Mesenchymal stem cell (in vitro differentiated cells and primary cell): Measurements from ENCODE around the gene PHKB.

Source experiments
- DNase-seq: peaks from one replicate; pipeline ENCODE4 v3.0.0-alpha.2; 2013
- H2AFZ ChIP-seq: one replicate; pipeline ENCODE4 v1.6.1; 2013; ENCODE audit warnings: low read depth, mild to moderate bottlenecking, control low read depth, inconsistent platforms, low read length, moderate library complexity
- H2AK5ac ChIP-seq: 2 replicates; pipeline ENCODE4 v1.6.1; 2013; ENCODE audit warnings: low read length, moderate library complexity, mild to moderate bottlenecking, inconsistent platforms; ENCODE audit not compliant: severe bottlenecking
- H2BK120ac ChIP-seq: one replicate; pipeline ENCODE4 v1.6.1; 2013; ENCODE audit warnings: low read depth, mild to moderate bottlenecking, inconsistent platforms, low read length, moderate library complexity
- H2BK12ac ChIP-seq, 2 experiments: one replicate each; pipeline ENCODE4 v1.6.1; 2013; ENCODE audit warnings: inconsistent platforms in 2 of 2, low read length in 2 of 2, mild to moderate bottlenecking in 2 of 2, moderate library complexity in 2 of 2, control low read depth in 1 of 2
- H2BK15ac ChIP-seq: one replicate; pipeline ENCODE4 v1.6.1; 2013; ENCODE audit warnings: mild to moderate bottlenecking, low read depth, inconsistent platforms; ENCODE audit not compliant: poor library complexity, severe bottlenecking
- H2BK5ac ChIP-seq: 2 replicates; pipeline ENCODE4 v1.6.1; 2013; ENCODE audit warnings: low read depth, mild to moderate bottlenecking, low read length, control low read depth, inconsistent platforms; ENCODE audit not compliant: poor library complexity, severe bottlenecking
- H3K14ac ChIP-seq, 2 experiments: one replicate each; pipeline ENCODE4 v1.6.1; 2013; ENCODE audit warnings: inconsistent platforms in 2 of 2, low read length in 2 of 2, control low read depth in 1 of 2, mild to moderate bottlenecking in 1 of 2, moderate library complexity in 1 of 2
- H3K18ac ChIP-seq, 2 experiments: one replicate each; pipeline ENCODE4 v1.6.1; 2013; ENCODE audit warnings: inconsistent platforms in 2 of 2, low read length in 2 of 2, control low read depth in 1 of 2, low read depth in 1 of 2, mild to moderate bottlenecking in 1 of 2
- H3K23ac ChIP-seq, 2 experiments: one replicate each; pipeline ENCODE4 v1.6.1; 2013; ENCODE audit warnings: inconsistent platforms in 2 of 2, low read length in 2 of 2, mild to moderate bottlenecking in 2 of 2, moderate library complexity in 2 of 2, control low read depth in 1 of 2
- H3K27ac ChIP-seq: 2 replicates; pipeline ENCODE4 v1.5.1; 2013; ENCODE audit warnings: mild to moderate bottlenecking, moderate library complexity, low read length, control low read depth, inconsistent platforms; ENCODE audit not compliant: poor library complexity, severe bottlenecking
- H3K27me3 ChIP-seq, 2 experiments: 2 replicates each; pipeline versions ENCODE4 v1.6.1 to v1.7.0; 2013; ENCODE audit warnings: low read length in 2 of 2, mild to moderate bottlenecking in 2 of 2, moderate library complexity in 2 of 2, control low read depth in 1 of 2, inconsistent platforms in 1 of 2; ENCODE audit not compliant: control insufficient read depth in 1 of 2, insufficient read depth in 1 of 2
- H3K36me3 ChIP-seq, 2 experiments: 2 replicates each; pipeline versions ENCODE4 v1.6.1 to v1.7.0; 2013; ENCODE audit warnings: low read length in 2 of 2, control low read depth in 1 of 2, inconsistent platforms in 1 of 2, low read depth in 1 of 2, mild to moderate bottlenecking in 1 of 2; ENCODE audit not compliant: insufficient read depth in 2 of 2, control insufficient read depth in 1 of 2
- H3K4ac ChIP-seq, 2 experiments: one replicate each; pipeline ENCODE4 v1.6.1; 2013; ENCODE audit warnings: inconsistent platforms in 2 of 2, low read length in 2 of 2, mild to moderate bottlenecking in 2 of 2, moderate library complexity in 2 of 2, control low read depth in 1 of 2, low read depth in 1 of 2
- H3K4me1 ChIP-seq: 2 replicates; pipeline ENCODE4 v1.6.1; 2013; ENCODE audit warnings: low read depth, low read length, control low read depth; ENCODE audit not compliant: control insufficient read depth, insufficient read depth
- H3K4me2 ChIP-seq: 2 replicates; pipeline ENCODE4 v1.6.1; 2013; ENCODE audit warnings: low read length, mild to moderate bottlenecking, inconsistent platforms; ENCODE audit not compliant: poor library complexity, severe bottlenecking
- H3K4me3 ChIP-seq, 2 experiments: 2 replicates each; pipeline versions ENCODE4 v1.5.1 to v1.7.0; 2013; ENCODE audit warnings: low read length in 2 of 2, mild to moderate bottlenecking in 2 of 2, control low read depth in 1 of 2, low read depth in 1 of 2; ENCODE audit not compliant: insufficient read depth in 1 of 2
- H3K79me1 ChIP-seq: replicated peaks from 2 replicates; pipeline ENCODE4 v1.6.1; 2013; ENCODE audit warnings: mild to moderate bottlenecking, control low read depth, low read length, inconsistent platforms; ENCODE audit not compliant: poor library complexity, severe bottlenecking
- H3K9ac ChIP-seq: 2 replicates; pipeline ENCODE4 v1.7.0; 2013; ENCODE audit warnings: mild to moderate bottlenecking, low read length, moderate library complexity
- H3K9me3 ChIP-seq: 2 replicates; pipeline ENCODE4 v1.7.0; 2013; ENCODE audit warnings: mild to moderate bottlenecking, low read length; ENCODE audit not compliant: control insufficient read depth
- H4K8ac ChIP-seq: one replicate; pipeline ENCODE4 v1.6.1; 2013; ENCODE audit warnings: inconsistent platforms, mild to moderate bottlenecking, low read length, moderate library complexity
- H4K91ac ChIP-seq: one replicate; pipeline ENCODE4 v1.6.1; 2013; ENCODE audit warnings: mild to moderate bottlenecking, low read length, inconsistent platforms
- whole genome bisulfite sequencing: methylation state at CpG from one replicate; pipeline ENCODE4 v1.1.7; 2013; ENCODE audit warnings: mixed read lengths; 5-methylcytosine and 5-hydroxymethylcytosine counted together

The PHKB gene

DNA sequence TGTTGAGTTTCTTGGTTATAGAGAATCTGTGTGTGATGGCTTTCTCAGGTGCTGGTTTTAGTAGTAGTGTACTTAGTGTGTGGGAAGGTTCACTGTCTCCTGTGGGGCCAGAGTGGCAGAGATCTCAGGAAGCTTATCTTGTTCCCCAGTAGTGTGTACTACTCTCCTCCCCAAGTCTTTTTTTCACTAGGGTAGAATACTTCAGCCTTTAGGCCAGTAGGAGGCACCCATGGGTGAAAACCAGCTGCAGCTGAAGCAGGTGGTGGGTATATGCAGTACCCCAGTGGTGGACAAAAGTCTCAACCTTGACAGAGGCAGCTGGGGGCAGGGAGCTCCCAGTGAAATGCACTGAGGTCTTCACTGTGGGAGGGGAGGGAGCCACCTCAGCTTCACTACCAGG is 109.9 kb downstream of the PHKB start:
- DNase-seq, result no peak
- Histone ChIP-seq H4K8ac (peak overlapping the region; percentile 54), H3K4me1 (peaks cover 6% of the 10 kb centered on the region), H3K27me3 (no peaks in the 10 kb centered on the region), H3K79me1 (peaks cover 26% of the 10 kb centered on the region), H2BK5ac (no peak overlapping the region), H3K4me3 (no peak overlapping the region), H2AFZ (no peak overlapping the region), H2BK120ac (peak overlapping the region; percentile 19), H3K27ac (no peak overlapping the region), H3K14ac (no peak overlapping the region), H3K4ac (no peak overlapping the region), H3K9me3 (no peaks in the 10 kb centered on the region), H3K9ac (no peak overlapping the region), H3K4me2 (no peak overlapping the region), H2BK15ac (no peak overlapping the region), H3K36me3 (peaks cover 3 to 9% of the 10 kb centered on the region in 2 experiments), H3K23ac (no peak overlapping the region), H4K91ac (no peak overlapping the region), H3K18ac (no peak overlapping the region), H2AK5ac (no peak overlapping the region), H2BK12ac (no peak overlapping the region)

GRCh38 chr16:47571711-47572110 is 110.6 kb downstream of the PHKB start:
- no peak overlapping the region for H3K4ac ChIP-seq
- no peak overlapping the region for H3K27ac ChIP-seq
- no peak overlapping the region for H2AK5ac ChIP-seq
- H2BK5ac ChIP-seq, result no peak overlapping the region
- no peak overlapping the region for H4K8ac ChIP-seq
- no peak overlapping the region for H3K4me3 ChIP-seq
- H3K36me3 ChIP-seq, result peaks cover 3 to 9% of the 10 kb centered on the region in 2 experiments
- H3K9me3 ChIP-seq, result no peaks in the 10 kb centered on the region
- H4K91ac ChIP-seq, result no peak overlapping the region
- H2AFZ ChIP-seq, result no peak overlapping the region
- H2BK12ac ChIP-seq, result no peak overlapping the region
- peaks cover 6% of the 10 kb centered on the region for H3K4me1 ChIP-seq
- peaks cover 24% of the 10 kb centered on the region for H3K79me1 ChIP-seq
- no peaks in the 10 kb centered on the region for H3K27me3 ChIP-seq
- no peak overlapping the region for H3K14ac ChIP-seq
- no peak overlapping the region for H3K4me2 ChIP-seq
- H2BK120ac ChIP-seq, result no peak overlapping the region
- H3K23ac ChIP-seq, result no peak overlapping the region
- DNase-seq, result no peak
- H2BK15ac ChIP-seq, result no peak overlapping the region
- H3K9ac ChIP-seq, result no peak overlapping the region
- H3K18ac ChIP-seq, result no peak overlapping the region
- 98% methylated on average over 3 of the region's 3 CpGs for WGBS

DNA sequence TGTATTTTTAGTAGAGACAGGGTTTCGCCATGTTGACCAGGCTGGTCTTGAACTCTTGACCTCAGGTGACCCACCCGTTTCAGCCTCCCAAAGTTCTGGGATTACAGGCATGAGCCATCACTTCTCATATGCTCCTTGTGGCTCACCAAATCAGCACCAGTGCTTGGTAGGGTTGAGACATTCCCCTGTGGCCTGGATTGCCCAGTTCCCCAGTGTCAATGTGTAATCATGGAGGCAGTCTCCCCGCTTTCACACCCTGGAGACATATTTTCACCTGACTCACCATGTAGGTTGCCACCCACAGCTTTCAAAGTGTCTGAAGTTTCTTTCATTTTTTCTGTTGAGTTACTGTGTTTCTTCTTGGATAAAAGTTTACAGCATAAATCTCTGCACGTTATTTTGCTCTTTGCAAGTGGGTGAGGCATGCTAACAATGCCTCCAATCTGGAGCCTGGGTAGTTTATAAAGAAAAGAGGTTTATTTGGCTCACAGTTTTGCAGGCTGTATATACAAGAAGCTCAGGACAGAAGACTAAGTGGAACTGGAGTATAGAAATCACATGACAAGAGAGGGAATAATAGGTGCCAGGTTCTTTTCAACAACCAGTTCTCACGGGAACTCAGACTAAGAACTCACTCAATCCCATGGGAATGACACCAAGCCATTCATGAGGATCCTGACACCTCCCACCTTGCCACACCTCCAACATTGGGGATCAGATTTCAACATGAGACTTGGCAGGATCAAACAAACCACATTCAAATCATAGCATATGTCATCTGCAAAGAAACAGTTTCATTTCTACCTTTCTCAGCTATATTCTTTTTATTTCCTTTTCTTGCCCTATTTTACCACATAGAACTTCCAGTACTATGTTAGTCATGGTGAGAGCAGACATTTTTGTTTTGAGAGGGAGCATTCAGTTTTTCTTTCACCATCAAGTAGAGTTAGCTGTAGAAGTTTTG is 113.2 kb downstream of the PHKB start:
- Histone ChIP-seq H4K8ac (no peak overlapping the region), H2AK5ac (no peak overlapping the region), H3K36me3 (peaks cover 3 to 9% of the 10 kb centered on the region in 2 experiments), H3K4me1 (peaks cover 6% of the 10 kb centered on the region), H2BK12ac (no peak overlapping the region), H3K79me1 (peaks cover 26% of the 10 kb centered on the region), H3K27ac (no peak overlapping the region), H3K18ac (no peak overlapping the region), H3K4ac (no peak overlapping the region), H3K14ac (no peak overlapping the region), H3K23ac (no peak overlapping the region), H3K9ac (no peak overlapping the region), H3K4me3 (no peak overlapping the region), H2BK15ac (no peak overlapping the region), H3K4me2 (no peak overlapping the region), H4K91ac (no peak overlapping the region), H2BK5ac (no peak overlapping the region), H3K9me3 (no peaks in the 10 kb centered on the region), H2BK120ac (no peak overlapping the region), H2AFZ (no peak overlapping the region), H3K27me3 (no peaks in the 10 kb centered on the region)
- 94% methylated on average over 4 of the region's 5 CpGs for WGBS
- DNase-seq, result peak; percentile 6

DNA sequence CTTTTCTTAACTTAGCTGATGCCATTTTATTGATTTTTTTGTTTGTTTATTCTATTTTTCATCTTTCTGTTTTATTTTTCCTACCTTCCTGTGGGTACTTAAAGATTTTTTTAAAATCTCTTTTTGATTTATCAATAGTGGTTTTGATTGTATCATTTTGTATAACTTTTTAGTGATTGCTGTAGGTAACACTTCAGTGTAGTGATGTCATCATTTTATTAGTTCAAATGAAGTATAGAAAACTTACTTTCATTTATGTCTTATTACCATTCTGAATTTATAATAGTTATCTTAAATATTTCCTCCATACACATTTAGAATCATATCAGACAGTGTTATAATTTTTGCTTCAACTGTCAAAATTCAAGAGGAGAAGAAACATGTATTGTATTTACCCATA is 115.9 kb downstream of the PHKB start:
- H3K14ac ChIP-seq, result no peak overlapping the region
- H3K4me1 ChIP-seq, result peaks cover 6% of the 10 kb centered on the region
- H3K4me3 ChIP-seq, result no peak overlapping the region
- no peak overlapping the region for H4K8ac ChIP-seq
- no peaks in the 10 kb centered on the region for H3K9me3 ChIP-seq
- H2BK120ac ChIP-seq, result no peak overlapping the region
- no peak overlapping the region for H3K4me2 ChIP-seq
- no peak overlapping the region for H3K27ac ChIP-seq
- no peak overlapping the region for H2BK12ac ChIP-seq
- peaks cover 14% of the 10 kb centered on the region for H3K79me1 ChIP-seq
- H2AFZ ChIP-seq, result no peak overlapping the region
- peaks cover 0 to 5% of the 10 kb centered on the region in 2 experiments for H3K36me3 ChIP-seq
- H2AK5ac ChIP-seq, result no peak overlapping the region
- DNase-seq, result no peak
- H4K91ac ChIP-seq, result no peak overlapping the region
- no peak overlapping the region for H3K18ac ChIP-seq
- no peaks in the 10 kb centered on the region for H3K27me3 ChIP-seq
- H2BK15ac ChIP-seq, result no peak overlapping the region
- no peak overlapping the region for H3K4ac ChIP-seq
- no peak overlapping the region for H2BK5ac ChIP-seq
- no peak overlapping the region for H3K9ac ChIP-seq
- no peak overlapping the region for H3K23ac ChIP-seq
